COR-L47 (cell line): ENCODE results near the gene ADGB.

Source experiments
- DNase-seq: peaks from one replicate; lab custom pipeline; 2025; lab: John Stamatoyannopoulos, UW

ADGB gene

DNA sequence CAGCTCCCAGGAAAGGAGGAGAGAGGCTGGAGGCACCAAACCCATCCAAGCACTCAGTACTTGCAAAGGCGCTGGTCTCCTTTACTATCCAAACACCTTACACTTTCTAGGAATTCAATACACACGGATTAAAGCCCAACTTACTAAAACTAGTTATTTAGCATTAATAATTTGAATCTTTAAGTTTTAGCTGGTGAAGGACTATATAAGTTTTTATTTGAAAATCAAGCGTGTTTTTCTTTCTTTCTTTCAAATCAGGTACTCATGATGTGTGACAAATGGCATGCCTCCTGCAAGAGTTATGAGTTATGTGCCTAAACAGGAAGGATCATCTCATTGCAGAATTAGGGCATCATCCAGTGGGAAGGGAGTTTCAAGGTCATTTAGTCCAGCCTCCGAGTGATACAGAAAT is 263.7 kb downstream of the ADGB start:
- no peak for DNase-seq

- no peak for DNase-seq
Measured at GRCh38 chr6:146864300-146864699, 265.5 kb downstream of the ADGB start.

GRCh38 chr6:146864885-146865284 is 266.1 kb downstream of the ADGB start:
- DNase-seq, result no peak
